HG02571 (cell line): Measurements from ENCODE around the gene LRRN1.
"Not testable (repeated sequence)": the region's sequence is repeated elsewhere in the genome, so short reads cannot be mapped to it uniquely, and the experiment has no call there.

ENCODE experiments used
- ATAC-seq: cut with Tn5 transposase; IDR thresholded peaks from one replicate; pipeline ENCODE4 v1.9.1; 2021; ENCODE audit warnings: mild to moderate bottlenecking, moderate library complexity; ENCODE audit not compliant: unreplicated experiment

Gene LRRN1

DNA sequence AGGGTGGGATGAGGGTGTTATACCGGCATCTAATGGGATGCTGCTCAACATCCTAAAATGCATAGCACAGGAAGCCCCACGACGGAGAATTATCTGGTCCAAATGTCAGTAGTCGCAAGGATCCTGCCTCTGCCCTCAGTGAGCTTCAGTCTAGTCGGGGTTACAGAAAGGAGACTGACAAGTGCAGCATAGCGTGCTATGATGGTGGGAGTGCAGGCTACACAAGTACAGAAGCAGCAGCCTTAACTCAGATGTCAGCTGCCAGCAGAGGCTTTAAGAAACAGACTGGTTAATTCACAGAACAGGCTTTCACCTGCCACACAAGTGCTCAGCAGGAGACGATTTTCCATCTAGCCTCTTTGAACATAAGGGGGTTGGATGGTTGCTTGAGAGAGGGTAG, 6.9 kb downstream of the LRRN1 start:
- ATAC-seq: no peak

DNA sequence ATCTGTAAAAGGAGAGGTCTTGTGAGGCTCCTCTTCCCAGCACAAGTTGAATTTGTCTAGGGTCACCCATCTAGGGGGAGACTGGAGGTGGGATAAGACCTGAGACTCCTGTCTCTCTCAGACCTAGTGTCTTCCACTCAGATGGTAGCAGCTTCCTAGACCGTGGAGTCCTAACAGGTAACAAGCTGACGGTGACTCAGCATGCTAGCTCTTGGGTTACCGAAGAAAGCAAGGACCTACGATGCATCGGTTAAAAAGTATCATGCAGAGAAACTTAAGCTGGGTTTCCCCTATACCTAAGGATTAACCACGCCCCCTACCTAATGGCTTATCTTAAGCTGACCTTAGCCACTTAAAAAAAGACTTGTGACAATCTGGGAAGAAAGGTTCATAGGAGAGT, 7.6 kb downstream of the LRRN1 start:
- ATAC-seq: no peak

DNA sequence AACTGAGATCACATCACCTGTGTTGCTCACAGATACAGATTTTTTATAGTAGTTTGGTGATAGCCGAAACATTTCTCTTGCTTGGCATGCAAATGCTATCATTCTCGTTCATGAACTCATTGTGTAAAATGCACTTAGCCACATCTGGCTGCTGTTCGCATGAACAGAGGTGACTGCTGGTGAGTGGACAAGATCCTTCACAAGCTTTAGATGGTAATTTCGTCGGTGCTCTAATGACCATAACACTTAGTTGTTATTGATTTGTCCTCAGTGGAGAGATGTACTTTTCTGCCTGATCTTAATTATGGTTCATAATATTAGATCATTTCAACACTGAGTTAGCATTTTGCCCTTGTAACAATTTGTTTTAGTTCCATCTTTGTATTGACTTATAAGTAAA, 13.8 kb downstream of the LRRN1 start:
- ATAC-seq: no peak

DNA sequence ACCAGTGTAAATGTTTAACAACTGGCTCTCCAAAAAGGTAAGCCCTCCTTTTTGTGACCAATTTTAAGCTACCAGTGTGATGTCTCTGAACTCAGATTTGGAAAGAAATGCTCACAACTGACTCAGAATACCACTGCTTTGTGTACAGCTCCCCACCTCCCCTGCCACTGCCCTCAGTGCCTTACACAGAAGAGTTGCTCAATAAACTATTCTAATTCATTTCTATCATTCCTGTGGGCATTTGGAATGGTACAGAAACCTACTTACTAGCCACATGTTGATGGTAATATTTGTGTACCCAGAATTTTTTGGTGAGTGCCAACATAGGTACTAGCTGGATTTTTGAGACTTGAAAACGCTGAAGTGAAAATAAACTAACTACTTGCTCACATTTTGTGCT, 16.0 kb downstream of the LRRN1 start:
- no peak for ATAC-seq

DNA sequence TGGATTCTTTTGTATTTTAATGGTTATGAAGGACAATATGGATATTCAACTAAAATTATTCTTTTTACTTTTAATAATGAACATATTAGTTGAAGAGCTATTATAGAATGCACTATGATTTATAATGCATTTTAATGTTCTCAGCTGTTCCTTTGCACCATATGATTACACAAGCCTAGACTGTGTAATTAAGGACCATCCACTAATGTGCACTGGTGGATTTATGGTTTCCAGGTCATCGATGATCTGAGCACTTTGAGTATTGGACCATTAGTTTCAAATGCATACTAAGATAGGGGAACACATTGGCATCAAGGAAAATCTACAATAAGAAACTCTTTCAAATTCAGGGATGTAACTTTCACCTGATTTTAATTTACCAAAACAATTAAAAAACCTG, 16.8 kb downstream of the LRRN1 start:
- no peak for ATAC-seq

DNA sequence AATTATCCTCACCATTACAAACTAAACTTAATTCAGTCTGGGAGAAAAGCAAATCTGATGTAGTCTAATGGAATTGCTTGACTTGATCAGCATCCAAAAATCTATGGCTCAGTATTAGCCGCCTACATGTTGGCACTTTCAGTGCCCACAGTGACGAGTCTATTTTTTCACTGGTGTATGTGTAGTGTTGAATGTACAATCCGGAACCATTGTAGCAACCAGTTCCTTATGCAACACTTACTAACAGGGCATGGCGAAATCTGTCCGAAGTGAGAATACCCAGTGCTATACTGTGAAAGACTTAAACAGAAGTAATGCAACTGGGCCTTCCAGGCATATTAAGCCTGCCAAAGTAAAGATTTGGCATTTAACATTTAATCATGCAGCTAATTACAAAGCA, 18.6 kb downstream of the LRRN1 start:
- no peak for ATAC-seq

DNA sequence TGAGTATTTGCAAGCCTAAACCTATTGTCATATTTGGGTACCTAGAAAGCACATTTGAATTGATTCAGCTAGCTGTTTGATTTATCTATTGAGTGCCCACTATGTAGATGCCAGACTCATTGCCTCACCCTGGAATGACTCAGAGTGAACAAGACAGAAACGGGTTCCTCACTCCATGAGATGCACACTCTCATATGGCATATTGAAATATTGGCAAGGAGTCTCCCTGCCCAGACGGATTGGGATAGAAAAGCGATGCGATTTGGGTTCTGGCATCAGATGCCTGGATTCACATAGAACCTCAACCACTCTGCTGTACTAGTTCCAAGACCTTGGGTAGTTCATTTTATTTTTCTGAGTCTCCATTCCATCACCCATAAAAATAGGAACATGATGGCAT, 22.5 kb downstream of the LRRN1 start:
- no peak for ATAC-seq

DNA sequence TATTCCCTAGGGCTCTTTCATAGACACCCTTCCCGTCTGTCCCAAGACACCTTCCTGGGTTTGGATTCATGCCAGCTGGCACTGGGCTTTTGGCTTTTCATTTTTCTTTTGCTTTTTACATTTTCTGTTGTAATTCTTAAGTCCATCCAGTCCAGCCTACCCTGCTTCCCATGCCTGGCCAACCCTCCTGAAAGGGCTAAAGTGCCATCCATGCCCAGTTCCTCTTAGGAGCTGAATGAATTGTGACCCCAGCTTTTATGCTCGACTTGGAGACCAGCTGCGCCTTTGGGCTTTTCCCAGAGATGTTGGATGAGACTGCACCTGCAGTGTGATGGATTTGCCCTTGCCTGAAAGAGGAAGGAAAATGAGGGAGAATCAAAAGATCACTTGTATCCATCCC, 25.8 kb downstream of the LRRN1 start:
- ATAC-seq: no peak

DNA sequence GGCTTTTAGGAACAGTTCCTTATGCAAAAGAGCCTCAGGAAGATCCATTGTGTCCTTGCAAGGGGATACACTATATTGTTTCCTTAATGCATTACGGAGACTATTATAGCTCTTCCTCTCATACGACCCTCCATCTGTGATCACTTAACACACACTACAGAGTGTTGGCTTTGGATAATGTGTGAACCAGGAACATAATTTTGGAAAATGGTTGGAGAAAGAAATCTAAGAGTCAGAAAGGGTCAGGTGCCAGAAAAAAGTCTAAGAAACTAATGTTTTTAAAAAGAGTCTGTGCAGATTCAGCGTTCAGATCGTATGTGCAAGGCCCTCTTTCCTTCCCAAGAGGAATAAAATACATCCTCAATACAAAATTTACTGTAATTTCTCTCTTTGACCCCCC, 27.3 kb downstream of the LRRN1 start:
- no peak for ATAC-seq

DNA sequence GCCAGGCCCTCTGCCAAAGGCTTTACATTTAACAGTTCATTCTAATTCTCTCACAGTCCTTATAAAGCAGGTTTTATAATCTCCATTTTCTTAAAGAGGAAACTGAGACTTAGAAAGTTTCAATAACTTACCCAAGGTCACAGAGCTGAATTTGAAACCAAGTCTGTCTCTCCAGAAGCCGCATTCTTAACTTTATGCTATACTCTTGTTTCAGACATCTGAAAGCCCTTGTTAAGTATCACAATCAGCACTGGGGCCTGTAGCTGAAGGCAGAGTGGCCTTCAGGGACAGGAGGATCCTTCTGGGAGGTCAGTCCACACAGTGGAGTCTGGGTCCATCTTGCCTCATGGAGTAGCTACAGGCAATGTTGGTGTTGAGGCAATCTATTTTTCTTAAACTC, 27.9 kb downstream of the LRRN1 start:
- no peak for ATAC-seq

DNA sequence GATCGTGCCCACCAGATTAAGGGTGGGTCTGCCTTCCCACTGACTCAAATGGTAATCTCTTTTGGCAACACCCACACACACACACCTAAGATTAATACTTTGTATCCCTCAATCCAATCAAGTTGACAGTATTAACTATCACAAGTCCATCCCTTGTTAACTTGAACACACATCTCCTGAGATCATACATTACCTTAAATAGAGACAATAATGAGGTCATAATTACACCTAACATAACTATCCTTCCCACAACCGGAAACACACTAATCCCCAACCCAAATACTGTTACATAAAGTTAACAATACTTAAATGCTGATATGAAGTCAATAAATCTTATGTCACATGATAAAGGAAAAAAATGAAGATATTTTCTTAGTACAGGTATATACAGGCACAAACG, 29.2 kb downstream of the LRRN1 start:
- not testable (repeated sequence) for ATAC-seq

DNA sequence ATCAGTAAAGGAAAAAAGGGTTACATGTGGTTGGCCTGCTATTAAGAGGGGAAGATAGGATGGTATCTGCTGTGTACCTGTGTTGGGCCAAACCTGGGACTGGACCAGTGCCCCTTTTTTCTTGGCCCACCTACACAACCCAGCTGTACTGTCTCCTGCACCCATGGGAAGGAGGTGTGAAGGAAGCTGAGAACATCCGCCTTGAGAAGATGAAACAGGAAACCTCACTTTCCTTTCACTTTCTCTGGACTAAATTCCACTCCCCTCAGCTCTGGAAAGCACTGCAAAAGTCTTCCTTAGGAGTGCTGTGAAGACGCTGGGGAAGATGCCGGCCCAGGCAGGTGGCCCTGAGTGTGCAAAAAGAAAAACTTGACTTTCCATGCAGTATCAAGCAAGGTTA, 37.6 kb downstream of the LRRN1 start:
- no peak for ATAC-seq

DNA sequence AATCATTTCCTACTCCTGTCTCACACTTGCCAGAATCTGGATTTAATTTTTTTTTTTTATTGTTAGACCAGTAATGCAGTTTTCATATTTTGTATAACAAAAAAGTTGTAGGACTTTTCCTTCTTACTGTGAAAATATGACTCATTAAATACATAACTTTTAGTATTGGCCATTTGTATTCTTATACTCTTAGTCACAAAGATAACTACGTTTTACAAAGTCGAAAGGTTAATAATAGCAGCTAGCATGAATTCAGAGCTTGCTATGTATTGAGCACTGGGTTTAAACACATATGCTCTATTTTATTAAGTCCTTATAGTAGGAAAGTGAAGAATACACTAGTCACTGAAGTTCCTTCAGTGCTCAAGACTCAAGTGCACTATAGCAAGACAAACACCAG, 43.1 kb downstream of the LRRN1 start:
- no peak for ATAC-seq

DNA sequence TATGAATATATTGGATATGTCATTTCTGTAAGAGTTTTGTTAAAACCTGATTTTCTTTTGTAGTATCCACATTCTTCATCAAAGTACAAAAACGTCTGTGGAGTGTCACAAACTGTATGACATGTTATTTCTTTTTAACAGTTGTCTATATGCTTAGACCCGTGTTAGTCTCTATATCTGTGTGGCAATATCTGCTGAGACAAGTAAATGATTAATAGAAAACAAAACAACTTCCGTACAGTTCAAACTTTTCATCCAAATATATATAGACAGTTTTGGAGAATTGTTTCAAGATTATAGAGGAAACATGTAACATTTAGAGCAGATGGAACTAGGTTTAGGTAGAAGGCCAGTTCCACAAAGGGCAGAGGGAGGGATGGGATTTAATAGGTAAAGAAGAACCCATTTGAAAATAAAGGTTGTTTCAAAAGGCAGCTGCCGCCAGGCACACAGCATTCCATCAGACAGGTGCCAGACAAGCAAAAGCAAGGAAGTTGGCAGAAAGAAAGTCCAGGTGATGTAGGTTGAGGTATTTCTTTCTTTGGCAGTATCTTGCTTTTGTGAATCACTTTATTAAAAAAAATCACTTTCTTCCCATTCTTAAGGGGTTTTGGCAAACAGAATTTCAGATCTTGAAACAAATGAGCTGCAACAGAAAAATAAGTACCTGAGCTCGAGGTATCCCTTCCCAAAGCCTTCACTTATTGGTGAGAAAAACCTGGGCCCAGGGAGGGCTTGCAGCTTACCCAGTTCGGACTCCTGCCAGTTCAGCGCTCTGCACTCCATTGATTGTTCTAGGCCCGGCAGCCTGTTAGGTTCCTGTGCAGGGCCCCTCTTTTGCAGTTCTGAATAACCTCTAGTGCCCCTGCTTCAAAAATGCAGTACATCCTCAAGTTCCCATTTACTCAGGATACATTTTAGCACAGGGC, 49.0 kb downstream of the LRRN1 start:
- no peak for ATAC-seq

DNA sequence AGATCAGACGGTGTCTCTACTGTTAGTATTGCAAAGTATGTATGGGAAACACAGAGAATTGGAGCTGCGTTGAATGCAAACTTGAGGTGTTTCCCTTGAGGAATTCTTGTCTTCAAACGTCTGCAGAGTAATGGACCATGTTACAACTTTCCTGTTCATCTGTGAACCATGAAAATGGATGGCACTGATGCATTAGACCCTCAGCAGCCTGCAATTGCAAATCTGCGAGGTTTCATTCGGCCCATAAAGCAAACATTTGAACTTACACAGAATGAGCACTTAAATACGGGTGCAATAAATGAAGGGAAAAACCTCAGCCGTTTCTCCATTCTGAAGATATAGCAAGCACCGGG, 49.7 kb downstream of the LRRN1 start:
- no peak for ATAC-seq

DNA sequence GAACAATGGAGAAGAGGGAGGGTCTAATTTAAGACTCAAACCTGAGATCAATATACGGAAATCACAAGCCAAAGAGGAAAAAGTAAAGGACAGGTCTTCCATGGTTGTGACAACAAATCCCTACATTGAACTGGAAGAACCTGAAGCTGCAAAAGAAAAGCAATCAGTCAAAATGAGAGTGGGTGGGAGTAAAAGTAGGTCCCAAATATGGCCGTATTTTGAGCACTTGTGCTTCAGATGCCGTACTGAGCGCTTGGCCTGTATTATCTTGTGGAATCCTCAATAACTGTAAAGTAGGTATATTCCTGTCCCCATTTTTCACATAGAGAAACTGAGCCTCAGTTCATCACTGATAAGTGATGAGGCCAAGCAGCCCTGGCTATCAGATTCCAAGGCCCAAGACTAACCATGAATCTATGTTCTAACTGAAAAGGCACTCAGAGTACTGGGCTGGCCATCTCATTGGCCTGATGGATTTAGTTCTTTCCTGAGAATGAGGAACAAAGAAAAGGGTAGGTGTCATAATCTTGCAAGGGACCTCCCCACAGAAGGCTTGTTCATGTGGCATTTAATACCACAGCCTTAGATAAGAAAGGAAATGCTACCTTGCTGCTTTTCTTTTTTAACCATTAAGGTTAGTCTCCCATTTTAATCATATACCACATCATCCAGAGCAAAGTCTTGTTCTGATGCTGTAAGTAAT, 52.5 kb downstream of the LRRN1 start:
- ATAC-seq: peak; percentile 93

DNA sequence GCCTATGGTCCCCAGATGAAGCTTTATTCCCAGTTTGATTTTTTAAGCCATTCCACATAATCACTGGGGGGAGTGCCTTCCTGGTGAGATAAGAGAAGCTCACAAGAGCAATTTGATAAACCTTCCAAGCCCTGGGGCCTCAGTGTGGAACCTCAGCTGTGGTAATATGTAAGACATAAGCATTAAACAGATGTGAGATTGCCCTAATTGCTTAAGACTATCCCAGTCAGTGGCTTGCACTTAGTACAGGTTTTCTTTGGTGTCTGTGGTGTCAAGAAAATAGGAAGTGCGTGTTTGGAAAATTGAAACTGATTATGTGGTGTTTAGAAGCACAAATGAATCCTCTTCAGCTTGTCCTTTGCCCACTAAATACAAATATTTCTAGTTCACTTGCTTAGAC, 54.3 kb downstream of the LRRN1 start:
- no peak for ATAC-seq

DNA sequence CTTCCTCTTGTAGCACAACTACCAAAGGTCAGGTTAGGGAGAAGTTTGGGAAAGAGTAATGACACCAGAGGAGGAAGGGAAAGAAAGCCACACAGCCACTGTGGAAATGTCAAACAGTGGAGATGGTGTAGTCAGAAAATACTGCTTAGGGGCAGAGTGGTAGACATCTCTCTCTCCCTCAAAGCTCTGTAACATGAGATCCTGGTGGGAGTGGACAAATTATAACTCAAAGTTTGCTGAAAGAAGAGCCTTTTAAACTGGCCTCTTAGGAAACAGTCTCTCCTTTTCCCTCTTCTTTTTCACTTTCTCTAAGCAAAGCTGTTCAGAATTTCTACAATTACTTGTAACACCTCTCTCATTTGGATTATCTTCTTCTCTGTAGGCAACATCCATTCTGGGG, 55.8 kb downstream of the LRRN1 start:
- no peak for ATAC-seq

DNA sequence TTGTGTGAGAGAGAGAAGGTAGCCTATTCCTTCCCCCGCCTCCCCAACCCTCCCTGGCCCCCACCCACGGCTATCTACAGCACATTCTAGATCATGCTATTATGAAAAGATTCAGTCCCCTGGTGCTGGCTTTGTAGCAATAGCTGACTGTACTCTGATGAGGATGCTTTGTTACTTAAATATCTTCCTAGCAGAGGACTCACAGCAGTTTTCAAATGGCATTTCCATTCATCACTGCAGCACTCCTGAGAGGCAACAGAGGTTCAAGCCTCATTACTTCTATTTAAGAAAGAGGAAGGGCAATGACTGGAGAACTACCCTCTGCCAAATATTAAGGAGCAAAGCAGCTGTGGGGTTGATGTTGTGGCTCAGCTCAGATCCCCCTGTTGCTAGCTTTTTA, 61.0 kb downstream of the LRRN1 start:
- no peak for ATAC-seq

DNA sequence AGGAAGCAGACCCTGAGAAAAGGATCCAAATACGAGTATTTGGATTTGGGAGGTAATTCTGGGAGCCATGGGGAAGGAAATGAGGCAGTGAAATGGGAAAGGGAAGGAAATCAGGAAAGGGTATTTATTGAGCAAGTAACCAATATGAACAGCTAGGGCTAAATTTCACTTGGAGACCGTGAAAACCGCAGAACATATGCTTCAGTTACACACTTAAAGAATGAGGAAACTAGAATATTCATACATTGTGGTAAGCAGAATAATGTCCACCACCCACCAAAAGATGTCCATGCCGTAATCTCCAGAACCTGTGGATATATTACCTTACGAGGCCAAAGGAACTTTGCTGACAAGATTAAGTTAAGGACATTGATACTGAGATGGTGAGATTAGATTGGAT, 63.3 kb downstream of the LRRN1 start:
- ATAC-seq: no peak

DNA sequence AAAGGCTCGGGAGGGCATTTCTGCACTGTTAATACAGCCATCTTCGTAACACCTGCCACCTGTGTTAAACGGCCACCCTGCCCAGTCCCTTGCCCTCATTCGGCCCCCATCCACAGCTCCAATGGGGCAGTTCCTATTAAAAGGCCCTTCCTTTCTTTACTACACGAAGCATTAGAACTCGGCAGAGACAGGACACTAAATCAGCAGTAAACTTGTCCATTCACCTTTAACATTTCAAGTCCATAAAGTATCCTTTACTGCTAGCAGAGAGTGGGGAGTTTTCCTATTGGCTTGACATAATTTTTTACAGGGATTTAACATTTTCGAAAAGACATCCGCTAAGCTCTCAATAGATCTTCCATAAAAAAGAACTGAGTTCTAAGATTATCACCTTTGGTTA, 76.3 kb downstream of the LRRN1 start:
- no peak for ATAC-seq

DNA sequence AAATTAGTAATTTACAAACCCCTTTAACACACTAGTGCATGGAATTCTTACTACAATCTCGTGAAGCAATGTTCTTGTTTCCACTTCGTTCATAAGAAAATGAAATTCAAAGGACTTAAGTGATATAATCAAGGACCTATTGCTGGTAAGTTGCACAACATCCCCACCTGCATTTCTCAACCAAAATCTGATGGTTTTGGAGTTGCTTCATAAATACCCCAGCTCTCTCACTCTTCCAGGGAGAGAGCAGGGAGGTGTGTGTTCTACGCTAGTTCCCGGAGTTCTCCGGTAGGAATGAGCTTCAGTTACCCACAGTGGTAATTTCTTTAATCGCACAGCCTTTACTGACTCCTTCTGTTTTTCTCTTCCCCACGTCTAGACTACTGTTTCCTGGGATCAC, 81.8 kb downstream of the LRRN1 start:
- ATAC-seq: no peak

DNA sequence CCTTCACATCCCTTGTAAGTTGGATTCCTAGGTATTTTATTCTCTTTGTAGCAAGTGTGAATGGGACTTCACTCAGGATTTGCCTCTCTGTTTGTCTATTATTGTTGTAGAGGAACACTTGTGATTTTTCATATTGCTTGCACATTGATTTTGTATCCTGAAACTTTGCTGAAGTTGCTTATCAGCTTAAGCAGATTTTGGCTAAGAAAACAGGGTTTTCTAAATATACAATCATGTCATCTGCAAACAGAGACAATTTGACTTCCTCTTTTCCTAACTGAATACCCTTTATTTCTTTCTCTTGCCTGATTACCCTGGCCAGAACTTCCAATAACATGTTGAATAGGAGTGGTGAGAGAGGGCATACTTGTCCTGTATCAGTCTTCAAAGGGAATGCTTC, 88.1 kb downstream of the LRRN1 start:
- ATAC-seq: not testable (repeated sequence)
